Stimulated activated CD4-positive, alpha-beta T cell treated with anti-CD3 and anti-CD28 coated beads, Interleukin-1b, Interleukin-23, amount 100 ng/mL, for 4 hours (primary cell): ENCODE measurements around the gene API5.
A peak's percentile ranks its signal among the peaks of the same experiment; 100 is the strongest.
"Not testable (repeated sequence)": the region's sequence is repeated elsewhere in the genome, so short reads cannot be mapped to it uniquely, and the experiment has no call there.

Experiments
- DNase-seq, 2 donors: peaks; one replicate each; pipeline ENCODE4 v3.0.0-alpha.2; 2020; ENCODE audit warnings: low read depth in 2 of 2

The API5 gene

DNA sequence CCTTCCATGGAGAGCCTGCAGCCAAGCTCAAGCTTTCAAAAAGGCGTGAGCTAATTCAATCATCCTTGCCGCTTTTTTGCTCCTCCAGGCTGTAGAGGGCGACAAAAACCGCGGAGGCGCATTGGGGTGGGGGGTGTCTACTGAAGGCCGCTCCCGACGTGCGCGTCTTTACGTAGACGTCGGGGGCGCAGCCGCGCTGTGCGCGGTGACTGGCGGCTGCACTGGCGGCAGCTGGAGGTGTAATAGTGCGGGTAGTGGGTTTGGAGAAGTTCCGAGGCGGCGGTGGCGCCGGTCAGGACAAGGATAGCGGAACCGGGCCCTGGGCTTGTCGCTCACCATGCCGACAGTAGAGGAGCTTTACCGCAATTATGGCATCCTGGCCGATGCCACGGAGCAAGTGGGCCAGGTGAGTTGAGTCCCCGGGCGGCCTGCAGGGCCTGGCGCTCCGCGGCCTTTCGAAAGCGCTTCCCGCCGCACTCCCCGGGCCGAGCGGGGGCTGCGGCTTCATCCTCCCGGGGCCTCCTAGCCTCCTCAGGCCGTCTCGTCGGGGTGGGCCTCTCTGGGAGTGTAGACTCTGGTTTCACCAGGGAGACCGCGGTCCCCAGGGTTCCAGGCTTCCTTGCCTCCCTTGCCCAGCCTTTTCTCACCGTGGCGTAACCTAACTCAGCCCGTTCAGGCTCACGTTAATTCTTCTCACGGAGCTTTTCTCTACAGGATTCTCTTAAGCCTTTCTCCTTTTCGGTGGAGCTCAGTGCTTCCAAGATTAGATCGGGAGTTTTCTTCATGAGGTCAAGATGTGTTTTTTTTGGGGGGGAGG, at the start of gene API5:
TSS of gene API5 (plus strand) at position 206 of the 817 bp plus-strand sequence. CDS start at position 338, 132 bp downstream.
- peak; percentile 84 to 87 for DNase-seq

GRCh38 chr11:43267856-43268580, 43.8 kb upstream of the API5 start:
- DNase-seq, result no peak

DNA sequence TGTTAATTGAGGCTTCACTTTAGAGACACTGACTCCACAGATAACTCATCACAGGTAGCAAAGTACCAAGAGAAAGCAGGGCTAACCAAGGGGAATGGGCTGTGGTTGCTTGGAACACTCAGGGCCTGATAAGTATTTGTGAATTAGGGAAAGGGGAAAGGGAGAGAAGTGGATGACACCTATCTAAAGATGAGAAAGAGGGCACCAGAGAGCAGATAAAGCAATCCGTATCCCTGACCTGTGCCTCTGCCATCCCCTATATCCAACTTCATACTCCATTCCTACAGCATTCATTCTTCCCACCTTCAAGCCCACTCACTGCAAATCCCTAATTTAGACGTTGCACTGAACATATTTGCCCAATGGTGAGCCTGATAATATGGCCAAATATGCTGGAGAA, 43.0 kb upstream of the API5 start:
- no peak for DNase-seq

GRCh38 chr11:43269254-43269918, 42.4 kb upstream of the API5 start:
- DNase-seq, result no peak

DNA sequence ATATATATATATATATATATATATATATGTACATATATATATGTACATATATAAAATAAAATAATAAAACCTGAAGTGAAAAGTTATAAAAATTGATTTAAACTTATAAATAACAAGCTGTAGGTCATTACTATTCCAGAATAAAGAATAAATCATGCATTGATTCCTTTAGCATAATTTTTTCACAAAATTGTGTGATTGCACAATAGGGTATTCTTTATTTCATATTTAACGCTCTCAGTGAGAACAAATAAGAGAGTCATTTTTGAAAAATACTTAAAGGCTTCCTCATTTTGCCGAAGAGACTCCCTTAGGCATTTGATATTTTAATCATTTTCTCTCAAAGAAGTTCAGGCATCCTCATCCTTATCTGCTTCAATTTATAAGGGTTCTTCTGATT, 41.3 kb upstream of the API5 start:
- no peak for DNase-seq

DNA sequence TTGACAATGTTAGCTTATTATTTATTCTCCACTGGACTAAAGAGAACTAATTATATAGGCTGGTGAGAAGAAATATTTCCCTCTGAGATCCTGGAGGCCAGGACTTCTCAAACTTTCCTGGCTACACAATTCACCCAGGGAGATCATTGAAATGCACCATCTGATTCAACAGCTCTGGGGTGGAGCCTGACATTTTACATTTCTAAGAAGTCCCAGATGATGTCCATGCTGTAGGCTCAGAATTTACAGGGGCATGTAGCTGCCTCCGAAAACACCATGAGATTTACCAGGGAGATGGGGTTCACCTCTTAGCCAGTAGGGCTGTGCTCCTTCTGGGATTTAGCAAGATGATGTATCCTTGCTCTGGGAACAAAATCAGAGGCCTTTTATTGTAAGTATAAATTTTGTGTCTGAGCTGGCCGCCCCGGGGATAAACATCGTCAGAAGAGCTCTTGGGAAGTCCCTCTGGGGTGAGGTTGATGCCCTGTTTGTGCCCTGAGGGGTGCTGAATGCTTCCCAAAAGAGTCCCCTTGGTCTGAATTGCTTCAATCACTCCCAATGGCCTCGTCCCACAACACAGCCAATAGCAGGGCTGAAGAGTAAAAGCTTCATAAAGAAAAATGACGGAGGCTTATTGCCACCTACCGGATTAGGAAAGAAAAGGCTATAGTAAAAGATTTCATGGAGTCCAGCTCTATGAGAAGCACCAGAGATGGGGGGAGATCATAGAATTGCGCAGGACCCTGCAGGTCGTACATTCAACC, 33.4 kb upstream of the API5 start:
- no peak for DNase-seq

- DNase-seq, result peak; percentile 20 to 37
Measured at GRCh38 chr11:43282607-43283440, 29.0 kb upstream of the API5 start.

DNA sequence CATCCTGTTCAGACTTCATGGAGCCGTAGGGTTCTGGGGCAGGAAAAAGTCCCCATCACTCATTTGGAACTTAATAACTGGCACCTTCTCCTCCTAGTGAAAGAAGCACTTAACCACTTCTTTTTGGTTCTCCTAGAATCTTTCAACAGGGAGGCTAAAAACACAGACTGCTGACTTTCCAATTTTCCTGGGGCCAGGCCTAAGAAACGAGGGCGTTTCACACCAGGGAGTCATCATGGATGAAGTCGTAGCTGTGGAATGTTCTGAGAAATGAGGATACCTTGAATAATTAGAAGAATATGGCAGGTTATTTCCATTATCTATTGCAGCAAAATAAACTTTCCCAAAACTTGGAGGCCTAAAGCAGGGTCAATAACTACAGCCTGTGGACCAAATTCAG, 26.0 kb upstream of the API5 start:
- no peak for DNase-seq

GRCh38 chr11:43289368-43289767, 22.4 kb upstream of the API5 start:
- no peak for DNase-seq

DNA sequence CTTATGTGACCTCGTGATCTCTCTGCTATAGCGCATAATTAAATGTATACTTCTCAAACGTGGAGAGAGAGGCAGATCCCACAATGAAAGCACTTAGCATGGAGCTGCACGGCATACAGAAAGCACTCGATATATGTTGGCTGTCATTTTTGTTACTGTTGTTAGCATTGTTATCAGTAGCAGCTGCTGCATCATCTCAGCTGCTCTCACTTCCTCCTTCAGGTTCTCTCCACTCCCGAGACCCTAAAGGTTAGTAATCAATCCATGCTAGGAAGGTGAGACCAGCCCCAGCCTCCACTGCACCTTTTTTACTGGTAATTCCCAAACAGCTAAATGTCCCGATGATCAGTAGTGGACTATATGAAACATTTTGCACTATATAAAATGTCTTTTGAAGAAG, 13.4 kb upstream of the API5 start:
- no peak for DNase-seq

GRCh38 chr11:43315966-43316365, 4.2 kb downstream of the API5 start:
- DNase-seq, result no peak

GRCh38 chr11:43316451-43316850, 4.7 kb downstream of the API5 start:
- DNase-seq, result no peak

DNA sequence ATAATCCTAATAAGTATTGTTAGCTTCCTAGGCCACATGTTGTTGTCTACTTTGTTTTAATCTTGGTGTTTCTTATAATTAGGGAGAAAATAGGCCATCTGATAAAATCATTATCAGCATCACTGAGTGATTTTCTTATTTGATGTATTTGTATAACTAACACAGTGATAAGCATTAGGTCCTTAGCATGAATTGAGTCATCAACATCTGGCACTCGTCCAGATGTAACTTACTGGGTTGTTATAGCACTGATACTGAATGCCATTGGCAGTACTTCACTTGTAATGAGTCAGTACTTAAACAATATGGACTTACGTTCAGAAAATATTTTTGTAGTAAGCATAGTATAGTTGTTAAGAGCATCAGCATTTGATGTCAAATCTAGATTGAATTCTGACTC, 16.2 kb downstream of the API5 start:
- no peak for DNase-seq

GRCh38 chr11:43328482-43328881, 16.7 kb downstream of the API5 start:
- no peak for DNase-seq

- no peak for DNase-seq
Measured at GRCh38 chr11:43341159-43341558, 29.4 kb downstream of the API5 start.

- DNase-seq, result not testable (repeated sequence)
Measured at GRCh38 chr11:43351426-43351825, 39.6 kb downstream of the API5 start.

DNA sequence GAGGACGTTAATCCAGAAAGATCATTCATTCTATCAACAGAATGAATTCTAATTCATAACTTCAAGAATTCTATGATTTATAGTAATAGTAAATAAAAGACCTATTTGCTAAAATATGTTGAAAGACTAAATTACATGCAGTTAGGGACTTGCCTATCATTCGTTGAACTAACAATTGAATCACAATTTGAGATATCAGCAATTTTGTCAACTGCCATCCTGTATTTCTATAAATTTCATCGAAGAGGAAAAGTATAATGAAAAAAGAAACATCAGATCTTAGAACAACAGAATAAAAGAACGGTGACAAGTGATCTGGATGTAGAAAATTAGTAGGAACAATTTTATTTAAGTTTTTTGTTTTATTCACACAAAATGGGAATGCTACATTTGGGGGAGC, 42.5 kb downstream of the API5 start:
- no peak for DNase-seq

DNA sequence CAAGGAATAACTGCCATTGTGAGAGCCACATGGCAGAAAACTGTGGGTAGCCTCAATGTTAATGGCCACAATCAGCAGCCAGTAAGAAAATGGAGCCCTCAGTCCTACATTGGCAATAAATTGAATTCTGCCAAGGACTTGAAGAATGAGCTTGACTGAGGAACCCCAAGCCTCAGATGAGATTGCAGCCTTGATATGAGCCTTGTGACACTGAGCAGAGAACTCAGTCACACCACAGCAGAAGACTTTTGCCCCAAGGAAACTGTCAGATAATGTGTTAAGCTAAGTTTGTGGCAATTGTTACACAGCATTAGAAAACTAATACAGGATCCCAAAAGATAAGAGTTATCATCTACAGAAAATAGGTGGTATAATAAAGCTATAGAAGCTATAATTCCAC, 44.5 kb downstream of the API5 start:
- DNase-seq, result no peak

DNA sequence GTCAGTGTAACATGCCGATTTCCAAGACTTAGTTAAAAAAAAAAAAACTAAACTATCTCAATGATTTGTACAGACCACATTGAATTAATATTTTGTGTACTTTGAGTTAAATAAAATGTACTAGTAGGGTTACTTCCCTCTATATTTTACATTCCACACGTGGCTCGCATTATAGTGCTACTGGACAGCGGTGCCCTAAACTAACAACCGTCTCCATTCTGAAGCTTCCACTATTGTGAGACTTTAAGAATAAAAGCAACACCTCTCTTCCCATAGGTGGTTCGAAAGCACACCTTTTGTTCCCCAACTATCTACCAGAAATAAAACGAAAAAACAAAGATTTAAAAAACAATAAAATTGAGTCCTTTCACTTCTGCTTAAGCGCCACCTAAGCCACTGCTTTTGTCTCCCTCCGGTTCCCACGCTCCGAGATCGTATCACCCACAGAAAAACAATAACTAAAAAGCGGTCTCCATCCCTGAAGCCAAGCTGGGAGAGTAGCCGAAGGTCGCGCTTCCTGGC, 46.5 kb downstream of the API5 start:
- no peak for DNase-seq

GRCh38 chr11:43358801-43359421, 47.1 kb downstream of the API5 start, which contains the start of gene TTC17:
TSS of gene TTC17 (plus strand) at chr11:43358920. CDS start at chr11:43358955, 35 bp downstream.
- peak; percentile 89 to 91 for DNase-seq
